GM23338 (cell line): ENCODE measurements around the gene ARL10.

Experiments used
- CTCF ChIP-seq, 2 experiments: fragments of 200-600 bp in 1 of 2; sonication (generic) in 1 of 2; conservative IDR thresholded peaks; 2 replicates each; pipeline versions ENCODE4 v1.5.1 to v1.6.1; 2016 to 2017; ENCODE audit warnings: antibody characterized with exemption in 2 of 2, low read depth in 2 of 2, mild to moderate bottlenecking in 2 of 2, moderate library complexity in 1 of 2
- EZH2 ChIP-seq: fragments of 200-600 bp; sonication (generic); IDR thresholded peaks from one replicate; pipeline ENCODE4 v1.8.0; 2017; ENCODE audit warnings: antibody characterized with exemption, mild to moderate bottlenecking, low read depth; ENCODE audit not compliant: unreplicated experiment
- POLR2AphosphoS5 ChIP-seq: IDR thresholded peaks from 2 replicates; pipeline ENCODE4 v1.6.1; 2016; ENCODE audit warnings: antibody characterized with exemption, low read depth
- REST ChIP-seq: IDR thresholded peaks from one replicate; pipeline ENCODE4 v1.6.1; 2018; ENCODE audit warnings: antibody characterized with exemption; ENCODE audit not compliant: unreplicated experiment

DNA sequence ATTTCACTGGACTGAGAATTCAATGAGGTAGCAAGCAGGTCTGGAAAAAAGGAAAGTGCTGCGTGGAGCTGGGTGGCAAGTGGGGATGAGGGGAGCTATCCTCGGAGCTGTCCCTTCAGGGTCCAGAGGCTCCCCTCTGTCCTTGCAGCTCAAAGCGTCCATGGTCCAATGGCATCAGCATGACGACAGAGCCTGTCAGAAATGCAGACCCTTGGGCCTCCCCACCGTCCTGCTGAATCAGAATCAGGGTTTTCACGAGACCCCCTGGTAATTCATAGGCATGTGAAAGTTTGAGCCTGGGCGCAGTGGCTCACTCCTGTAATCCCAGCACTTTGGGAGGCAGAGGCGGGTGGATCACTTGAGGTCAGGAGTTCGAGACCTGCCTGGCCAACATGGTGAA lies 28.8 kb downstream of the ARL10 start:
- TF ChIP-seq CTCF (conservative IDR thresholded peaks at IDR 0.05; ENCODE audit: low read depth in 2 of 2) (no peak), EZH2 (no peak), REST (no peak), POLR2AphosphoS5 (no peak)
